ENCODE measurements around the gene JUN. TPM values are rescaled to one million over a fixed set of nuclear protein-coding genes. Genes with fewer than 3 reads are reported as not detected.

JUN gene
- total RNA-seq, 1 donor from 2014 or later = 201 TPM

Other genes starting within 250 kb of the JUN start
- 8.9 and 9.3 TPM in 2 replicates for gene OMA1, start 237.3 kb downstream of the JUN start, total RNA-seq
- gene TACSTD2, start 206.8 kb downstream of the JUN start, total RNA-seq = 51.0 and 112 TPM in 2 replicates
- 8.8 and 17.2 TPM in 2 replicates for gene MYSM1, start 84.0 kb downstream of the JUN start, total RNA-seq

All from glomerular endothelial cell (primary cell).